LHCN-M2 (cell line): ENCODE results near the gene HCN2. TPM values are rescaled to one million over a fixed set of nuclear protein-coding genes. Genes with fewer than 3 reads are reported as not detected.
"Not testable (repeated sequence)": the region's sequence is repeated elsewhere in the genome, so short reads cannot be mapped to it uniquely, and the experiment has no call there.

ENCODE experiments used
- DNase-seq: peaks from one replicate; pipeline ENCODE4 v3.0.0-alpha.2; 2012; ENCODE audit warnings: low read depth
- total RNA-seq: library from RNA; depleted of rRNA; stranded (reverse); fragments of >200 nt; gene quantifications from 2 replicates; pipeline ENCODE4 v1.2.3, GENCODE V29; 2014

HCN2 gene
- total RNA-seq, 1 experiment from 2014 or later = 1.9 TPM

- peak; percentile 39 for DNase-seq
These were observed 5.3 kb upstream of the HCN2 start for GRCh38 chr19:584240-585001.

- not testable (repeated sequence) for DNase-seq
These were observed 4.5 kb upstream of the HCN2 start for GRCh38 chr19:585146-585545.

- no peak for DNase-seq
These were observed 4.0 kb upstream of the HCN2 start for GRCh38 chr19:585551-586110.

- DNase-seq = peak; percentile 77
These were observed 1.5 kb upstream of the HCN2 start for GRCh38 chr19:588093-588740.

GRCh38 chr19:588741-589692, 664 bp upstream of the HCN2 start:
- no peak for DNase-seq

- peak; percentile 18 for DNase-seq
These were observed 690 bp downstream of the HCN2 start for GRCh38 chr19:590396-590745.

GRCh38 chr19:590750-591098, 1.0 kb downstream of the HCN2 start:
- DNase-seq = no peak

GRCh38 chr19:591099-591958, 1.6 kb downstream of the HCN2 start:
- DNase-seq = no peak

- DNase-seq = no peak
These were observed 2.4 kb downstream of the HCN2 start for GRCh38 chr19:592101-592500.

- no peak for DNase-seq
These were observed 3.4 kb downstream of the HCN2 start for GRCh38 chr19:593055-593454.

GRCh38 chr19:593505-593904, 3.8 kb downstream of the HCN2 start:
- no peak for DNase-seq

- no peak for DNase-seq
These were observed 4.7 kb downstream of the HCN2 start for GRCh38 chr19:594265-594870.

GRCh38 chr19:595326-596262, 5.9 kb downstream of the HCN2 start:
- DNase-seq = no peak

GRCh38 chr19:596263-596655, 6.6 kb downstream of the HCN2 start:
- no peak for DNase-seq

- no peak for DNase-seq
These were observed 8.0 kb downstream of the HCN2 start for GRCh38 chr19:597406-598315.

GRCh38 chr19:601310-601709, 11.6 kb downstream of the HCN2 start:
- no peak for DNase-seq

- DNase-seq = no peak
These were observed 12.1 kb downstream of the HCN2 start for GRCh38 chr19:601790-602189.
